ENCODE measurements around the gene SEBOX.
A peak's percentile ranks its signal among the peaks of the same experiment; 100 is the strongest.

The SEBOX gene, protein sequence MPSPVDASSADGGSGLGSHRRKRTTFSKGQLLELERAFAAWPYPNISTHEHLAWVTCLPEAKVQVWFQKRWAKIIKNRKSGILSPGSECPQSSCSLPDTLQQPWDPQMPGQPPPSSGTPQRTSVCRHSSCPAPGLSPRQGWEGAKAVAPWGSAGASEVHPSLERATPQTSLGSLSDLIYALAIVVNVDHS

DNA sequence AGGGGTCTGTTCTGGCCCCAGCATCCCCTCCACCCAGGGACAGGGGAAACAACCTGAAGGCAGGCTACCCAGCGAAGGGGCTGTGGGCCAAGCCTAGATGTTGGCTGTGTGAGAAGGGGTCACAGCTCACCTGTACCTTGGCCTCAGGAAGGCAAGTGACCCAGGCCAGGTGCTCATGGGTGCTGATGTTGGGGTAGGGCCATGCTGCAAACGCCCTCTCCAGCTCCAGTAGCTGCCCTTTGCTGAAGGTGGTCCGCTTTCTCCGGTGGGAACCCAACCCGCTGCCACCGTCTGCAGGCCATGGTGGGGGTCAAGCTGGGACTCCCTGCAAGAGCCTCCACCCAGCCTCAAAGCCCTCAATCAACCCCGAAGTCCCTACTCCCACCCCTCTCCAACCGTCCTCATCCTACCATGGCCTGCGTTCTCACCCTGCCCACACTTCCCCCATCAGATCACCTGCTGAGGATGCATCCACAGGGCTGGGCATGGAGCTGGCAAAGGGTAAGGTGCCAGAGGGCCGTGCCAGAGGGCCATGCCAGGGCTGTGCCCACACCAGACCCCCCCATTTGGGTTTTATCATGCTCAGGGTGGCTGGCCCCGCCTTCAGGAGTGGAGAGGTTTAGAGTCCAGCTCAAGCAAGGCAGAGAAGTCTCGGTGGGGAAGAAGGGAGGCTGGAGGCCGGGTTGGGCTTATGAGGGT is at the start of gene SEBOX:
SEBOX (minus strand) TSS at position 535 of the 699 bp plus-strand sequence; CDS start at position 487, 48 bp downstream.
- DNase-seq (ENCODE audit: low read depth in 3 of 3) = no peak

DNA sequence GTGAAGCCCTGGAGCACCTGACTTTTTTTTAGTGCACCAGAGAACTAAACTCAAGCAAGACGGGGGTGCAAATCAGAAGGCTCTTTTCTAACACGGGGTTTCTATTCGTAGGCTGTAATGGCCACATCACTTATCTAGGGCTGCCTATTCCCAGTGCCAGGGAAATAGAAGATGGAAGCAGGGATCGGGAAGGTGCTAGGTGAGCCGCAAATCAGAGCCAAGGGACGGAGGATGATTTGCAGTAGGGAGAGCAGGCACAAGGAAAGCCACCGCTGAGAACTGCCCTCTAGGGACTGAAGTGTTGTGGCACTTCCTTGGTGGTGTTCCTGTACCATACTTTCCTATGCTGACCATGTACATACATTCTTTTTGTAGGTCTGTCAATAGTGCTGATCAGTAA is 48.8 kb upstream of the SEBOX start:
- no peak for DNase-seq (ENCODE audit: low read depth in 3 of 3)

DNA sequence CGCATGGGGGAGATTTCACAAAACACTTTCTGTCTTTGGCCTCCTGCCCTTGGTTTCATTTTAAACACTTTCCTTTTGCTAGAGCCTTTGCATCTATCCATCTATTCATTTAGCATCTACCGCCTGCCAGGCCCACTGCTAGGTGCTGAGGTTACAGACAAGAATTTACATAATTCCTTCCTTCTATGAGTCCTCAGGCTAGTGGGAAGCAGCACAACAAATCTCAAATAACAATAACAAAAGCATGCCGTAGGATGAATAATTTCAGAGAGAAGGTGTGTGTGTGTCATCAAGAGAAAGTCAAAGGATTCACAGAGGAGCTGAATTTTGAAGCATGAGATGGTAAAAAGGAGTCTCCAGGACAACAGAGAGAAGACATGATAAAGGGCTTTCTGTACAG is 47.1 kb upstream of the SEBOX start:
- DNase-seq (ENCODE audit: low read depth in 3 of 3) = no peak

DNA sequence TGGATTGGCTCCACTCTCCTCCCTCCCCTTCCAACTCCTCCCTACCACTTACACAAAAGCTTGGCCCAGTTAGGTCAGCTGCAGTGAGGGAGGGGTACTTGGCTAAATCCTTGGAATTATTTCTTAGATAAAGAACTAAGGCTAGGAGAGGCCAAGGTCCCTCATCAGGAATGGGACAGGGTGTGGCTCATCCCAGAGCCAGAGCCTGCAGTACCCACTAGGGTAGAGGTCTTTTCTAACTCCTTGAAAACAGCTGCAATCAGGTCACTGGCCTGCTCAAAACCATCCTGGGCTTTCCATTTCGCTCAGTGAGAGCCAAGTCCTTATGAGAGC is 42.9 kb upstream of the SEBOX start:
- no peak for DNase-seq (ENCODE audit: low read depth in 3 of 3)

DNA sequence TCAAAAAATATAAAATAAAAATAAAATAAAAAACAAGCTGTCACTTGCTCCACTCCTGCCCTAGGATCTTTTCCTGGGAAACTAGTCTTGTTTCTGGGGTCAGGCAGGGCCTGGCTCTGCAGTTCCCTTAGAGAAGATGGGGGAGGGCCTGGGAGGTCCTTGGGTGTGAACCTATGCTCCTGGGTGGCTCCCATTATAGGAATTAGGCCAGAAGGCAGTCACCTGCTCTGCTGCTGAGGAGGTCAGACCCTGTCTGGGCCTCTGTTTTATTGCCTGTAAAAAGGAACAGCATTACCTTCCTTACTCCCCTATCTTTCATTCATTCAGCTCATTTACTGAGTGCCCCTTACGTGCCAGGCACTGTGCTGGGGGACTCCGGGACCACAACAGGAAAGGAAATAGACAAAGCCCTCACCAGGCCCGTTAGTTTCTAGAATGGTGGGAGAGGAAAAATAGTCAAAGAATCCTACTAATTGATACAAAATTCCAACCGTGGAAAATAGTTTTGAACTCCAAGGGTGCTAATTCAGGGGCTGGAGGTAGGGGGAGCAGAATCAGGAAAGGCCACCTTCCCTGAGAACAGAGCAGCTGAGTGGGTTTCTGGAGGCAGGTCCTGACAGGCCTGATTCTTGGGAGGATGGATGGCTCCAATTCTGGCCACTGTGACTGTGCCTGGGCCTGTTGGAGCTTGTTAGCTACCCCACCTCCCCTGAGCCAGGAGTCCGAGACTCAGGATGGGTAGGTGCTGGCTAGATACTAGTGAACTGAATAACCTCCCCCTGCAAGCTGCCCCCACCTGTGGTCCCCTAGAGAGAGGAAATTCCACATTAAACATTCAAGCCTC is 42.4 kb upstream of the SEBOX start:
- no peak for DNase-seq (ENCODE audit: low read depth in 3 of 3)

DNA sequence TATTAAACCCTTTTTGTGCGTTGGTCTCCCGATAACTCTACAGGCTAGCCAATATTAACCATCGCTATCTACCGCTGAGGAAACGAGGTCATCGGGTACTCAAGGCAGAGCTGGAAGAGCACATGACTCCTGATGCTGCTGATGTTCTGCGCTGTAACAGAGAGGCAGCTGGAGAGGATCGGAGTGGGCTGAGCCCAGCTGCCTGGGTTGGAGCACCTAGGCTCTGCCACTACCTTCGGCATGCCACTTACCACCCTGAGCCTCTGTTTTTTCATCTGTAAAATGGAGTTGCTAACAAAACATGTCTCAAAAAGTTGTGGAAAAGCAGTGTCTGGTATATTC is 41.4 kb upstream of the SEBOX start:
- DNase-seq (ENCODE audit: low read depth in 3 of 3) = no peak

DNA sequence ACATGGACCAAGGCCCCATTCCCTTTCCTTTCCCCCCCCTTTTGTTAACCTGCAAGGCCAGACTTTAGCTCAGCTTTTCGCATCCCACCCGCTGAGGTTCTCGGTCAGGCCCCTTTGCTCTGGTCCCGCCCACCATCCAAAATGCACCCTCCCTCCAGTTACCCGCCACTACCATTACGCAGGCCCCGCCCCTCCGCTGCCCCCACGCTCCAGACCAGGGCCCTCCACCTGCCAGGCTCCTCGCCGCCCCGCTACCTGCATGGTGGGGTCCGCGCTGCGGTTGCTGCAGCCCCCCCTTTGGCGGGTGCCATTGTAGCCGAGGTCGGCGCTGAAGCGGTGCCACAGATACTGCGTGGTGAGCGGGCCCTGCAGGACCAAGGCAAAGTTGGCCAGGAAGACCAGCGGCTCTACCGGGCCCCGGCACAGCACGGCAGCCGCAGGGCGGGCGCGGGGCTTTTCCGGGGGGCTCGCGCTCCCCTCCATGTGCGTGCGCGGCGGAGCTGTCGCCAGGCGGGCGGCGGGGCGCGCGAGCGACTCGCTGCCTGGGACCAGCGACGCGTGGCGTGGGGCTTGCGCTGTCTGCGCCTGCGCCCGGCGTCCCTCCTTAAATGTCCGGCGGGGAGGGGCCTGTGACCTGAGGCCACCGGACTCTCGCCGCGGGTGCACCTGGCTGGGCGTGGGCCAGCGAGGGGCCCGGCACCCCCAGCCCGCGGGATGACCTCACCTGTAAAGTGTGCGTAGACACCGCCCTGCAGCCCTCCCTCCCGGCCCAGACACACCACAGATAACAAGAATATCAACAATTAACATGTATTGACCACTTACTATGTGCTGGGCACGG is 40.9 kb upstream of the SEBOX start, which contains the start of gene SLC46A1:
SLC46A1 (minus strand) TSS at position 581 of the 841 bp plus-strand sequence; CDS start at position 483, 98 bp downstream.
- DNase-seq (ENCODE audit: low read depth in 3 of 3) = peak; percentile 29 to 63 (median 33)

DNA sequence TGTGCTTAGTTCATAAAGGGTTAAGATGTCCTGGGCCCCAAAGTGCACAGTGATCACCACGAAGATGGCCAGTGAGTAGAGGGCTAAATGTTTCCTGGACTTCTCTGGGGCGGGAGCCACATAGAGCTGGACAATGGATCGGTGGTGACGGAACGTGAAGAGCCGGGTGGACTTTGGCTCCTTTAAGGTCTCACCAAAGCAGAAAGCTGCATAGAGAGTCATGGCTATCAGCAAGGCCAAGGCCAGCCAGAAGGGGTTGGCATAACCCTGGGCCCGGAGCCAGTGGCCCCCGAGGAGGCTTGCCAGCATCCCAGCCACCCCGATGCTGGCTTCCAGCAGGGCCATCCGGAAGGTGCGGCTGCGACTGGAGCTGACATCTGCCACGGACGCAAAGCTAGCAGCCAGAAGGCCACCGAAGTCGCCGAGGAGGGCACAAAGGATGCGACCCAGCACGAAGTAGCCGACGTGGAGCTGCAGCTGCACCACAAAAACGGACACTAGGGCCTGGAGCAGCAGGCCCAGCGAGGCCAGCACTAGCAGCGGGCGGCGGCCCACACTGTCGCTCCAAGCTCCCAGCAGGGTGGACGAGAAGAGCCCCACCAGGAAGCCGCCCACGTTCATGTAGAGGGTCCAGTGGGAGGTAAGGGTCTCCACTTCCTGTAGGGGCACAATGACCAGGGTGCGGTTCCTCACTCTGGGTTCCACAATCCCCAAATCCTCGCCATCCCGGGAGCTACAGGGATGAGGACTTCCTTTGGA is 40.0 kb upstream of the SEBOX start:
- no peak for DNase-seq (ENCODE audit: low read depth in 3 of 3)

DNA sequence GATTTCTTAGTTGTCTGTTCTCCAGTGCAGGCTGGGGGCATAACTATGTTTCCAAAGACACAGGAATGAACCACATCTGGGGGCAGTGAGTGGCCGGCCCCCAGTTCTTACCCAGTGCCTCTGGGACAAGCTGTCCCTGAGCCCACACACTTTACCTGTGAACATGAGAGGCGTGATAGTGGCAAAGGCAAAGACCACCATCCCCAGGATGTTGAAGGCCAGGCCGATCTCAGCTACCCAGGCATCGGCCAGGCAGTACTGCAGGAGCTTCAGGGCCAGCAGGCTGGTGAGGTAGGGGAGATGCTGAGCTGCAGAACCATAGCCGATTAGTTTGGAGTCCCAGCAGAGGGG is 39.4 kb upstream of the SEBOX start:
- DNase-seq (ENCODE audit: low read depth in 3 of 3) = no peak

DNA sequence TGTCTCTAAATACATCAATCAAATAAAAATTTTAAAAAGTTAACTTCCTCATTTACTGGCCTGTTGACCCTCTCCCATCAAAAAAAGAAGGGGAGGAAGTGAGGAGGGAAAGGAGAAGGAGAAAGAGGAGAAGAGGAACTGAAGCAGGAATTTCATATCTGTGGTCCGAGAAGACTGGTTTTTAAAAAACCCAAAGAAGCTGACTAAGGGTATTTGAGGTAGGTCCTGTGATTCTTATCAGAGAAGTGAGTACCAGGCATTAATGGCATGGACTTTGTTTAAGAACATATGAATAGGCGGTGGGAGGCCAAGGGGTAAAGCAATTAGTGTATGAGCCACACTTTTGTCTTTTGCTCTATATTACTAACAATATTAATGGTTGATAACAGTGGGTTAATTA is 39.0 kb upstream of the SEBOX start:
- DNase-seq (ENCODE audit: low read depth in 3 of 3) = no peak

DNA sequence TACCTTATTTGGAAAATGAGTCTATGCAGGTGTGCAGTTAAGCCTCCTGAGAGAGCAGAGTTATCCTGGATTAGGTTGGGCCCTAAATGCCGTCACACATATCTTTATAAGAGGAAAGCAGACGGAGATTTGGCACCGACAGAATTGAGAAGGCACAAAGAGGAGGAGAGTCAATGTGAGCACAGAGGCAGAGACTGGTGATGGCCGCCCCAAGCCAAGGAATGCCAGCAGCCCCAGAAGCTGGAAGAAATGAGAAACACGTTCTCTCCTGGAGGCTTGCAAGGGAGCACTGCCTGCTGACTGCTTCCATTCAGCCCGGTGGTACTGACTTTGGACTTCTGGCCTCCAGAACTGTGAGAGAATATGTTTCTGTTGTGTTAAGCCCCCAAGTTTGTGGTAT is 37.8 kb upstream of the SEBOX start:
- DNase-seq (ENCODE audit: low read depth in 3 of 3) = no peak

DNA sequence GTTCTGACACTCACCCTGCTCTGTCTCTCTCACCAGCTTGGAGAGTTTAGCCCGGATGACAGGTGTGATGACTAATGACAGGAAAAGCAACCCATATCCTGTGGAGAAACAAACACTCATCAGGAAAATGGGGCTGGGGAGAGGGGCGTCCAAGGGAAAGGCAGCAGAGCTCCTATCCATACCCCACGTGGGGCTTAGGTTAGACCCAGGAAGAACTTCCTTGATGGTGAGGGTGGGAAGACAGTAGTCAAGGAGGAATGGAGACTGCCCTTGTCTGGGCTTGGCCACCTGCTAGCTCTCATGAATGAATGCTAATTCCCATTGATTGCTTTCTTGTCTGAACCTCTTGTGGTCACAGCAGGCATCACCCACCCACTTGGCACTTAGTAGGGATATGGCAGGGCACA is 37.2 kb upstream of the SEBOX start:
- DNase-seq (ENCODE audit: low read depth in 3 of 3) = no peak

DNA sequence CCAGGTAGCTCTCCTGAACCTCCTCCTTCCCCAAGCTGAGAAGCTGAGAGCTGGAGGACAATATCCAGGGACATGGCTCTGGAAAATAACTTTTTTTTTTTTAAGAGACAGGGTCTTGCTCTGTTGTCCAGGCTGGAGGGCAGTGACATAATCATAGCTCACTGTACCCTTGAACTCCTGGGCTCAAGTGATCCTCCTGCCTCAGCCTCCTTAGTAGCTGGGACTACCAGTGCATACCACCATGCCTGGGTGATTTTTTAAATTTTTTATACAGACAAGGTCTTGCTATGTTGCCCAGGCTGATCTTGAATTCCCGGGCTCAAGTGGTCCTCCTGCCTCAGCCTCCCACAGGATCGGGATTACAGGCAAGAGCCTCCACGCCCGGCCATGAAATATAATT is 34.8 kb upstream of the SEBOX start:
- no peak for DNase-seq (ENCODE audit: low read depth in 3 of 3)

DNA sequence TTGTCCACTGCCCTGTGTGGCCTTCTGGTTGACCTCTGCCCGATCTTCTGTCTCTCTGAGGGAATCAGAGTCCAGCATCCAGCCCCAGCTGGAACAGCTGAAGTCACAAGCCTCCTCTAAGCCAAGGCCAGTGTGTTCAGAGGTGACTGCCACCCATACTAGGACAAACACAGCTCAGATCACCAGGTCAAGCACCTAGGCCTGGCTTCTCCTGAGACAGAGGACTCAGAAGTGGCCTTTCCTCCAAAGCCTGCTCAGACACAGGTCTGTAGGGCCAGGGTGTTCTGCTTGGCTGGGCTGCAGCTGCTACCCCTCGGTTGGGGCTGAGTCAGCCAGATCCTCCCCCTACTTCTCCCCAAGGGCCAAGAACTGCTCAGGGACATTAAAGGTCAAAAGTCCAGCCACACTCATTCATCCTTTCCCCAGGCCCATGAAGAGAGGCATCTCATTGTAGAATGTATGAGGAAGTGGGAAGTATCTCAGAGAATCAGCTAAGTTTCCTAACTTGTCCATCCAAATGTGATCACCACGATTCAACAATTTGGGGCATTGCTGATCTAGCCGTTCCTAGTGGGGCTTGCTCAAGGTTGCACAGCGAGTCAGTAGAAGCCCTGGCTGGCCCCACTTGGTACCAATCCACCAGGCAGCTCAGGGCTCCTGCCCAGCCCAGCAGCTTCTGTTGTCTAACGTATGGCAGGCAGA is 33.4 kb upstream of the SEBOX start:
- DNase-seq (ENCODE audit: low read depth in 3 of 3) = no peak

DNA sequence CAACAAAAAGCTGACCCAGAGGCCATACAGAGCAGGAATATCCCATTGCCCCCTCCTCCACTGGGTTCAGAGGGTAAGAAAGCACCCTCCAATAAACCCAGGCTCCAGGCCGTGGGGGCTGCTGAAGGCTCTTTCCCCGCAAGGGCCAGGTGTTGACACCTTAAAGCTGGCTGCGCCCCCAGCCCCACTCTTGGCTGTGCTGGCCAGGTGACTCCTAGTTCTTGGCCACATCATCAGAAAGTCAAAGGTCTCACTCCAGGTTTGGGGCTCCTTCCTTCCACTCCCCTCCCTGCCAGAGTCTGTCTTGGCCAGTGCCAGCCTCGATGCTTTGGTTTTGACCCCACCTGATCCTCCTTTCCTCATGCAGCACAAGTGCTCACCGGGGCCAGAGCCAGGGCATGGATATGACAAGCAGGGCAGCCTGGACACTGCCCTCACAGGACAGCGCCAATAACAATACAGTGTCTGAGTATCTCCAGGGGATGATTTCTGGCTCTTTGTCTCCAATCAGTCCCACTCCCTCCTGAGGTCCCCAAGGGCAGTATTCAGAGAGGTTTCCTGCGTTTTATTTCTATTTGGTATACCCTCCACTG is 32.8 kb upstream of the SEBOX start:
- no peak for DNase-seq (ENCODE audit: low read depth in 3 of 3)

DNA sequence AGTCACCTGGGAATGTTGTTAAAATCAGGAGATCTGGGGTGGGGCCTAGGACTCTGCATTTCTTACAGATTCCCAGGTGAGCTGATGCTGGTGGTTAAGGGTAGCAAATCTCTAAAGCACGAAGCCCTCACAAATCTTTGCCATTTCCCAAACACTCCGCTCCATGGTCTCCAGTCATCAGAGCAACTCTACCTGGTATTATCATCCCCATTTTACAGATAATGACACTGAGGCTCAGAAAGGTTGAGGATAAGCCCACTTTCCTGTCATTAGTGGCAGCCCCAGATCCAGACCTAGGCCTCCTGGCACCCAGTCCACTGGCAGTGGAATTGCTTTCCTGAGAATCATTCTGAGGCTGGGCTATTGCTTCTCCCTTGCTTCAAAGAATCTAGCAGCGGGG is 32.3 kb upstream of the SEBOX start:
- DNase-seq (ENCODE audit: low read depth in 3 of 3) = no peak

DNA sequence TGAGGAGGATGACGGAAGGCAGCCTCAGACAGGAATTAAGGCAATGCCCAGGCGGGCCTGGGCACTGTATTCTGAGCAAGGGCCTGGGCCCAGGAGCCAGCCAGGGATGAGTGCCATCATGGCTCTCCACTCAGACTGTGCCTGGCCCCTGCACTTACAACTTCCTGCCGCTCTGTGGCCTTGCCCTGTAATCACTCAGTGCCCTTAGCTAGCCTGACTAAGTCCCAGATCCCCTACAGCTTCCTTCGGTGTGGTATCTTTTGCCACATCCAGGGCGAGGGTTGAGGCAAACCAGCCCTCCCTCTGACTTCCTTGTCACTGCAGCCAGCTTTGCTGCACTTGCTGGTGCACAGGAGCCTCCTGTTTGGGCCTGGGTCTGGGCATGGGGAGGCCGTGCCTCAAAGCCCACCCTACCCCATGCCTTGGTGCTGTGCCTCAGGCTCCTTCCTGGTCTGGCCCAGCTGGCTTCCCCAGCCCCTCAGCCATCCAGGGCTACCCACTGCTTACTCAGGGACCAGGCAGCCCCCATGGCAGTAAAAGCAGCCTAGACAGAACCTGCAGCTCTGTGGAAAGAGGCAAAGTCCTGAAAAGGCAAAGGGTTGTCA is 31.7 kb upstream of the SEBOX start:
- no peak for DNase-seq (ENCODE audit: low read depth in 3 of 3)

DNA sequence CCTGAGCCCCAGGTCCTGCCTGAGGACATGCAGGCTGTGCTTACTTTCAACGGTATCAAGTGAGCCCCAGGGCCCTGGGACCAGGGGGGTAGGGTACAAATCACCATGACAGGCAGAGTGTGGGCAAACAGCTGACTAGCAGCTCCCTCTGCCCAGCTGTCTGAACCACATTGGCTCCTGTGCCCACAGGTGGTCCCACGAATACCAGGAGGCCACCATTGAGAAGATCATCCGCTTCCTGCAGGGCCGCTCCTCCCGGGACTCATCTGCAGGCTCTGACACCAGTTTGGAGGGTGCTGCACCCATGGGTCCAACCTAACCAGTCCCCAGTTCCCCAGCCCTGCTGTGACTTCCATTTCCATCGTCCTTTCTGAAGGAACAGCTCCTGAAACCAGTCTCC is 31.0 kb upstream of the SEBOX start:
- DNase-seq (ENCODE audit: low read depth in 3 of 3) = no peak

DNA sequence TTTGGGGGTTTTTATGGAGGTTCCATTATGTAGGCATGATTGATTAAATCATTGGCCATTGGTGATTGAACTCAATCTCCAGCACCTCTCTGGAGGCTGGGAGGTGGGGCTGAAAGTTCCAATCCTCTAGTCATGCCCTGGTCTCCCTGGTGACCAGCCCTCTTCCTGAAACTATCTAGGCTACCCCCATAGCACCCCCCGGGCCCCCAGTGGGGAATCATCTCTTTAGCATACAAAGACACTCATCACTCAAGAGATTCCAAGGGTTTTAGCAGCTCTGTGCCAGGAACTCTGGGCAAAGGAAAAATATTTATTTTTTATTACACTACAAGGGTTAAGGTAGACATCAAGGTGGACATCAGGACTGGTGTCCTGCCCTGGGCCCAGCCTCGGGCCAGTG is 30.4 kb upstream of the SEBOX start:
- DNase-seq (ENCODE audit: low read depth in 3 of 3) = no peak

All from stimulated activated CD4-positive, alpha-beta T cell treated with anti-CD3 and anti-CD28 coated beads, TNF-alpha, amount 100 ng/mL, for 48 hours (primary cell).